IPS-20b (cell line): ENCODE measurements around the gene AGAP1.

Experiments
- H3K27ac ChIP-seq: one replicate; pipeline ENCODE4 v1.5.1; 2013; ENCODE audit warnings: low read length
- H3K27me3 ChIP-seq: 2 replicates; pipeline ENCODE4 v1.6.1; 2013; ENCODE audit warnings: mild to moderate bottlenecking, low read length, inconsistent platforms; ENCODE audit not compliant: insufficient read depth
- H3K36me3 ChIP-seq: 2 replicates; pipeline ENCODE4 v1.6.1; 2013; ENCODE audit warnings: low read depth, mild to moderate bottlenecking, inconsistent platforms, low read length, moderate library complexity; ENCODE audit not compliant: insufficient read depth
- H3K4me1 ChIP-seq: 2 replicates; pipeline ENCODE4 v1.6.1; 2013; ENCODE audit warnings: mild to moderate bottlenecking, control low read depth, inconsistent platforms, low read length, moderate library complexity; ENCODE audit not compliant: insufficient read depth
- H3K4me3 ChIP-seq: 2 replicates; pipeline ENCODE4 v1.5.1; 2013; ENCODE audit warnings: mild to moderate bottlenecking, low read length, inconsistent platforms
- H3K9ac ChIP-seq: 2 replicates; pipeline ENCODE4 v1.6.1; 2013; ENCODE audit warnings: low read depth, mild to moderate bottlenecking, inconsistent platforms, low read length, moderate library complexity
- H3K9me3 ChIP-seq: 2 replicates; pipeline ENCODE4 v1.6.1; 2013; ENCODE audit warnings: mild to moderate bottlenecking, low read depth, low read length, inconsistent platforms; ENCODE audit not compliant: insufficient read depth

AGAP1 gene

DNA sequence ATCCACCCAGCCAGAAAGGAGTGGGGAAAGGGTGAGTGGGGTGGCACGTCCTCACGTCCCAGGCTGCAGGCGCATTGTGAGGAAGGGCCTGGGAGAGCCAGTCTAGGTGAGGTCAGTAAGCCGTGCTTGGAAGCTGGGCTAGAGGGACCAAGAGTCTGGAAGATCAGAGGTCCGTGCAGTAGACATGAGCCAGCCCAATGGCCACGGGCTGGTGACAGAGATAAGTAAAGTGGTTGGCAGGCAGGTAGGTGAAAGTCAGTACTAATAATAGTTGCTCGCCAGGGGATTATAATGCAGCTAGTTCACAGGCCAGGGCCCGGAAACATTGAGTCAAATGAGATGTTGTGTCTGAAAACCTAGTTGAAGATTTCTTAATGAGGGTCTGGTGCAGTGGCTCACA lies 541.1 kb downstream of the AGAP1 start:
- Histone ChIP-seq H3K36me3 (no peaks in the 10 kb centered on the region), H3K9ac (no peak overlapping the region), H3K27me3 (no peaks in the 10 kb centered on the region)

DNA sequence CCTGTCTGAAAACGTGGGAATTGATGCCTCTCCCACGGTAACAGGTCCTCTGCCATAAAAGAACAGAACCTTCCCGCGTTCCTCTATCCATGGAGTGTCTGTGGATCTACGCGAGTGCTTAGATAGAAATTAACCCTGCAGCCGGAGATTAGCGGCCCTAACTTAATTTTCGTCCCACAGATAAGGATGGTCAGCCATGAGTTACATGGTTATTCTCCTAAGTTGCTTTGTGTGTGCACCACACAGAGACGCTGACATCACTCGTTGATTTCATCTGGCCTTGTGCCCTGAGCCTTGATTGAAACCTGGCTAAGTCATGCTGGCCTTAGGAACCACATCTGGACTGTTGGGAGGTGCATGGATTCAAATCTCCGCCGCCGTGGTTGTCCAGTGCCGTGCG lies 542.2 kb downstream of the AGAP1 start:
- Histone ChIP-seq H3K27me3 (no peaks in the 10 kb centered on the region), H3K27ac (no peak overlapping the region), H3K9ac (no peak overlapping the region), H3K36me3 (no peaks in the 10 kb centered on the region), H3K9me3 (no peaks in the 10 kb centered on the region), H3K4me3 (no peak overlapping the region), H3K4me1 (no peaks in the 10 kb centered on the region)

More for the DNA sequence above, 541.1 kb downstream of the AGAP1 start:
- Histone ChIP-seq H3K27ac (no peak overlapping the region), H3K4me1 (no peaks in the 10 kb centered on the region), H3K9me3 (no peaks in the 10 kb centered on the region), H3K4me3 (no peak overlapping the region)

DNA sequence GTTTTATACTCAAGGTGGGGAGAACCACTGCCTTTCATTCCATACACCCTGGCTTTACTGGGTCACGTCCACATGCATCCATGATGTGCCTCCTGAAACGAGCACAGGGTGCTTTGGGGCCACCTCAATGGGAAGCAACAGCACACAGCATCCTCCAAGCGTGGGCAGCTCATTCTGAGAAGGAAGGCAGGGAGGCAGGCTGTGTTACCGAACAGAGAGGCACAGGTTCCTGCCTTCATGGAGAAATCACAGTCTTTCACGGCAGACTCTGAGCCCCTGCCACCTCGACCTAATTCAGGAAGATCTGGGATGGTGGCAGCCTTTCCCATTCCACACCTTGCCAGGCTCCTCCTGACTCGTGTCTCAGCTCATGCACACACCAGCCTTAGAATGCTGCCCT lies 544.3 kb downstream of the AGAP1 start:
- no peak overlapping the region for H3K27ac ChIP-seq
- H3K27me3 ChIP-seq, result no peaks in the 10 kb centered on the region
- no peak overlapping the region for H3K4me3 ChIP-seq
- H3K36me3 ChIP-seq, result no peaks in the 10 kb centered on the region
- no peaks in the 10 kb centered on the region for H3K9me3 ChIP-seq
- H3K9ac ChIP-seq, result no peak overlapping the region
- H3K4me1 ChIP-seq, result no peaks in the 10 kb centered on the region

DNA sequence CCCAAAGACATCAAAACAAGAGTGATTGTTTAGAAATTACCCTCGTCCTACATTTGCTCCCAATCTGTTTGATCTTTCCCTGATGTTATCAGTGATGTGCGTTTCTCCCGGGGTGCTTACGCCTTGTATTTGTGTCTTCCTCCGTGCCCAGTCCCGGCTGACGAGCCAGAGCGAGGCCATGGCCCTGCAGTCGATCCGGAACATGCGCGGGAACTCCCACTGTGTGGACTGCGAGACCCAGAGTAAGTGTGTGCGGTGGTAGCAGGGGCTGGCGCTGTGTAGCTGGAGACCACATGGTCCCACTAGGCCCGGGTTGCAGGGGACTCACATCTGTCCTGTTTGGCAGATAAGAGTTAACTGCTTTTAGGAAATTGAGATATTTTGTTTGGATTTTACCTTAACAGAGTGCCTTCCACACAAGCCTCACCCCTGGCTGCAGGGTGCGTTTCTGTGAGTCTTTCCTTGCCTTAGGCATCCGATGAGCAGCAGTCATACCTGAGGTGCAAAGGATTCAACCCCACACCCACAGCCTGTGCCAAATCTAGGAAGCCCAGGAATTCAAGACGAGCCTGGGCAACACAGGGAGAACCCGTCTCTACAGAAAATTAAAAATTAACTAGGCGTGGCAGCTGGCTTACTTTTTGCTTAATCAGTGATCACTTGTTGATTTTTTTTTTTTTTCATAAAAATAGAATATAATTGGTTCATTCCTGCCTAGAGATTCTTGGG lies 546.9 kb downstream of the AGAP1 start:
- H3K9me3 ChIP-seq, result no peaks in the 10 kb centered on the region
- H3K27ac ChIP-seq, result no peak overlapping the region
- no peaks in the 10 kb centered on the region for H3K36me3 ChIP-seq
- H3K4me3 ChIP-seq, result no peak overlapping the region
- H3K9ac ChIP-seq, result no peak overlapping the region
- H3K27me3 ChIP-seq, result no peaks in the 10 kb centered on the region
- H3K4me1 ChIP-seq, result no peaks in the 10 kb centered on the region

DNA sequence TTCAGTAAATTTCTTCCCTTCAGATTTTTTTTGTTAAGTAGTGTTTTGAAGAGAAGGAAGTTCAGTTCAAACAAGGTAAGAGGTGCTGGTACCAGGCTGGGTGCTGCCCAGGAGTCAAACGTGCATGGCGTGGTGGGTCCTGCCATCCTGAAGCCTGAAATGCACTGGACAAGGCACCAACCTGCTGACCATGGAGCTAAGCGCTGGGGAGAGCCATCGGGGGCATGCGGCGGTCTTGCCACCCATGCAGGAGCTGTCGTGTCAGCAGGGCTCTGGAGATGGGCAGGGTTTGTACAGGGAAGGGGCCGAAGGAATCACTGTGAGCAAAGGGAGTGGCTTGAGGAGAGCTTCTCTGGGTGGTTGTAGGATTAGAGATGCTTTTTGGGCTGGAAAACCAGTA lies 547.8 kb downstream of the AGAP1 start:
- Histone ChIP-seq H3K9me3 (no peaks in the 10 kb centered on the region), H3K27me3 (no peaks in the 10 kb centered on the region), H3K9ac (no peak overlapping the region), H3K27ac (no peak overlapping the region), H3K4me1 (no peaks in the 10 kb centered on the region), H3K4me3 (no peak overlapping the region), H3K36me3 (no peaks in the 10 kb centered on the region)

DNA sequence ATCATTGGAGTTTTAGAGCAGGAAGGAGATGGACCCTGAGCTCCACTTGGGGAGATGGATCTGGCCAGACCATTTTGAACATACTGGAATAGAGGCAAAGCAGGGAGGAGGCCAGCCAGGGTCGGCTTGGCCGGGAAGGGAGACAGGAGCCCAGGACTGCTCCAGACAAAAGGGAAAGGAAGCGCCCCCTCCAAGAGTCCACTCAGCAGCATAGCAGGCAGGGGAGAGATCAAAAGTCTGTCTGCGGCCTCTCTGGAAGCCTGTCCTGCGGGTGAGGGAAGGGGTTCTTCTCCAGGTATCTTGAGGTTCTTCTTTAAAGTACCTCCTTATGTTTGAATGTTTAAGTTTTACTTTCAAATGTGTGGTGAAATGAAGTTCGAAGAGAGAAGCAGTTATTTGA lies 548.2 kb downstream of the AGAP1 start:
- no peak overlapping the region for H3K9ac ChIP-seq
- no peaks in the 10 kb centered on the region for H3K4me1 ChIP-seq
- no peaks in the 10 kb centered on the region for H3K36me3 ChIP-seq
- H3K27me3 ChIP-seq, result no peaks in the 10 kb centered on the region
- H3K9me3 ChIP-seq, result no peaks in the 10 kb centered on the region
- no peak overlapping the region for H3K27ac ChIP-seq
- no peak overlapping the region for H3K4me3 ChIP-seq

DNA sequence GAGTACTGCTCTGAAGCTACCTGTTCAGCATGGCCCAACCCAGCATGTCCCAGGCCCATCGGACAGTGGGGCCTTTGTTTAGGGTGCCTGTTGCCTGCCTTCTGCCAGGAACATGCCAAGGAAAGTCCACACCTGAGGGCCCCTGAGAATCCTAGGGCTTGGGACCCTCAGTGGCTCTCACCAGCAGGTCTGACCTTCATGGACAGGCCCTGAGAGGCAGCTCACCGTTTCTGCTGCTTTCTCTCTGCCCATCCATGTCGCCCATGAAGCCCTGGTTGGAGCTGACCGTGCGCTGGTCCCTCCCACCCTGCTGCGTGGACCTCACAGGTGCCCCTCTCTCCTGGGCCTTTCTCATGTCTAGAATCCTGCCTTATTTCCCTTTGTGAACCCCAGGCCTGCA lies 550.3 kb downstream of the AGAP1 start:
- H3K36me3 ChIP-seq, result no peaks in the 10 kb centered on the region
- no peak overlapping the region for H3K27ac ChIP-seq
- no peaks in the 10 kb centered on the region for H3K4me1 ChIP-seq
- no peaks in the 10 kb centered on the region for H3K27me3 ChIP-seq
- H3K9ac ChIP-seq, result no peak overlapping the region
- no peaks in the 10 kb centered on the region for H3K9me3 ChIP-seq
- no peak overlapping the region for H3K4me3 ChIP-seq

DNA sequence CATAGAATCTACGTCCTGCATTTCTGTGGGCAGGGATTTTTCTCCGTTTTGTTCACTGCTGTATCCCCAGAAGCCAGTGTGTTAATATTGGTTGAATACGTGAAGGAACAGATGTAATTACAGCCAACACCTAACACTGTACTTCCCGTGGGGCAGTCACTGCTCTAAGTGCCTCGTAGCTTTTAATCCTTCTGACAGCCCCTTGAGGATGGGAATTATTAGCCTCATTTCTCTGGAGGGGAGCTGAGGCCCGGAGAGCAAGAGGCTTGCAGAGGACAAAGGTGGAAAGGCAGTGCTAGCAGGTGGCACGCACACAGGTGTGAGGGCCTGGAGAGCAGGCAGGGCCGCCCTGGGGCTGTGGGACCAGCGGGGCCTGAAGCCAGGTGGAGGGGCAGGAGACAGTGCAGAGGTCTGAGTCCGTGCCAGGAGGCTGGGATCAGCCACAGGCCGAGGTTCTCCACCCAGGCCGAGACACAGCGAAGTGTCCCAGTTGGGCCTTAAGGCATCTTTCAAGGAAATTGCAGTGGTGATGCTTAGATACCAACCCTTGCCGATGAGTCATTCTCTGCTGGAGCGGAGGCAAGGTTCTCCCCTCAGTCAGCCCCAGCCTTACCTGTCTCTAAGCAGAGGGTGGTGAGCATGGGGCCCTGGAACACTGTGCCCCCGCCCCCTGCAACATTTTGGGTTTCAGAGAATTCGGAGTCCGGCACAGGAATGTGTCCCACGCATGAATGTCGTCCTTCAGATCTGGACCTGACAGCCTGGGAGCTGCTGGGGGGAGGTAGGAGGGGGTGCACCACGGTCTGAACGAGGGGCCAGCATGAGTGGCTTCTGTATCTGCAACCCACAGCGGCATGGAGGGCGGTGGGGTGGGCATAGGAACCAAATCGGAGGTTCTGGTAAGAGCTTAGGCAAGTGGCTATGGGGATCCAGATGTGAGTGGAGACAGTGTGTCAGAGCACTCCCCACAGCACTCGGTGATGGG lies 551.7 kb downstream of the AGAP1 start:
- Histone ChIP-seq H3K27me3 (no peaks in the 10 kb centered on the region), H3K4me1 (no peaks in the 10 kb centered on the region), H3K27ac (no peak overlapping the region), H3K4me3 (no peak overlapping the region), H3K36me3 (no peaks in the 10 kb centered on the region), H3K9ac (no peak overlapping the region), H3K9me3 (no peaks in the 10 kb centered on the region)

DNA sequence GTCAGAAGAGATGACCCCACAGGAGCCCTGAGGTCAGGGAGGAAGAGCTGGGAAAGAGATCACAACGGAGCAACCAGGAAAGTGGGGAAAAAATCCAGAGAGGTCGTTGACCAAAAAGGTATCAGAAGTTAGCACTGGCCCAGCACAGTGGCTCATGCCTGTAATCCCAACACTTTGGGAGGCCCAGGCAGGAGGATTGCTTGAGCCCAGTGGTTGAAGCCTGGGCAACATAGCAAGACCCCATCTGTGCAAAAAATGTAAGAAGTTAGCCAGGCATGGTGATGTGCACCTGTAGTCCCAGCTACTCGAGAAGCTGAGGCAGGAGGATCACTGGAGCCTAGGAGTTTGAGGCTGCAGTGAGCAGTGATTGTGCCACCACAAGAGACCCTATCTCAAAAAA lies 552.9 kb downstream of the AGAP1 start:
- H3K36me3 ChIP-seq, result no peaks in the 10 kb centered on the region
- H3K9me3 ChIP-seq, result no peaks in the 10 kb centered on the region
- H3K4me1 ChIP-seq, result no peaks in the 10 kb centered on the region; the same call in 1 of the 2 replicates

DNA sequence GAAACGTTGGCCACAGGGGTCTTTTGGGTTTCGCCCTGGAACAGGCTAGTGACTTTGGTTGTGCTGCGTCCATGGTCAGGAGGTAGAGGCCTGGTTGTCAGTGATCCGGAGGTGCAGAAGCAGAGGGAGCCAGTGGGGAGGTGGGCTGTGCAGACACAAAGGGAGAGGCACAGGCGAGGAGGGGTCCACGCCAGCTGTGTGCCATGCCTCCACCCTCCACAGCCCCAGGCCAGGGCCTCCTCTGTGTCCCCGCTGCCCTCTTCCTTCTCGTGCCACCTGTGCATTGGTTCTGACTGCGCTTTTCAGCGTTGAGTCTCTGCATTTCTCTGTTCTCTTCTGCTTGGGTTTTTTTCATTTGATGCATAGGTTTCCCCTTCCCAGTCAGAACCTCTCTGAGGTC lies 553.3 kb downstream of the AGAP1 start:
- H3K9ac ChIP-seq, result no peak overlapping the region
- no peaks in the 10 kb centered on the region for H3K36me3 ChIP-seq
- H3K27me3 ChIP-seq, result peaks cover 8% of the 10 kb centered on the region; the same call in 1 of the 2 replicates
- H3K4me1 ChIP-seq, result no peaks in the 10 kb centered on the region; the same call in 1 of the 2 replicates
- H3K4me3 ChIP-seq, result no peak overlapping the region
- H3K9me3 ChIP-seq, result no peaks in the 10 kb centered on the region
- no peak overlapping the region for H3K27ac ChIP-seq

More for the DNA sequence above, 552.9 kb downstream of the AGAP1 start:
- peaks cover 3% of the 10 kb centered on the region; the same call in 1 of the 2 replicates for H3K27me3 ChIP-seq
- H3K4me3 ChIP-seq, result no peak overlapping the region
- H3K27ac ChIP-seq, result no peak overlapping the region
- no peak overlapping the region for H3K9ac ChIP-seq

DNA sequence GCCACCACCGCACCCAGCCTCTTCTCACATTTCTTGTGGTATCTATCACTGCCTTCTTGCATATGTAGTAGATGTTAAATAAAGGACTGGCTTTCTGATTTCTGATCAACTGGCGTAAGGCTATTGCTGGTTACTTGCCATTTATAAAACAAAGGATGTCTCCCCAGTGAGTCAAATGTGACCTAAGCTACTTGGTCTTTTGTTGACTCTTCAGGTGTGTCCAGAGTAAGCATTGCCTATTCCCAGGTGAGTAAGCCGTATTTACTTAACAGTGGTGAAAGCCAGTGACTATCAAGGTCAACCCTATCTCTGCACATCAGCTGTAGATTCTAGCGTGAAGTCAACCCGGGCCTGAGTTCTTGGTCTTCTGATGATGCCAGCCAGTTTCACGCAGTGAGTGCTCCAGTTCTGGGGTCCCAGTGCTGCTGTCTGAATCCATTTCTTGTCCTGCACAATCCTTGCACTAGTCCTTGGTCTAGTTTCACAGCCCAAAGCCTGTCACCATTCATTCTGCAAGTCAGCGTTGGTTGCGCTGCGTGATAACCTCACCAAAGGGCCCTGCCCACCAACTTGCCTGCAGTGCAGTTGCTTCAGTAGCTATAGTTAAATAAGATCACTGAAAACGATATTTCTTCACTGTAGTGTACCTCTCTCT lies 554.2 kb downstream of the AGAP1 start:
- Histone ChIP-seq H3K36me3 (no peaks in the 10 kb centered on the region), H3K9ac (no peak overlapping the region)

More for the DNA sequence above, 554.2 kb downstream of the AGAP1 start:
- H3K27ac ChIP-seq, result no peak overlapping the region
- H3K9me3 ChIP-seq, result no peaks in the 10 kb centered on the region
- H3K4me3 ChIP-seq, result no peak overlapping the region
- H3K4me1 ChIP-seq, result peaks cover 4% of the 10 kb centered on the region
- peaks cover 16% of the 10 kb centered on the region for H3K27me3 ChIP-seq
